Stimulated activated CD4-positive, alpha-beta T cell treated with anti-CD3 and anti-CD28 coated beads, TNF-alpha, amount 100 ng/mL, for 1 hour (primary cell): Measurements from ENCODE around the gene SEC61G.

Source experiments
- DNase-seq, 3 donors: peaks; one replicate each; pipeline ENCODE4 v3.0.0-alpha.2; 2020; ENCODE audit warnings: low read depth in 3 of 3, low spot score in 1 of 3

The SEC61G gene

DNA sequence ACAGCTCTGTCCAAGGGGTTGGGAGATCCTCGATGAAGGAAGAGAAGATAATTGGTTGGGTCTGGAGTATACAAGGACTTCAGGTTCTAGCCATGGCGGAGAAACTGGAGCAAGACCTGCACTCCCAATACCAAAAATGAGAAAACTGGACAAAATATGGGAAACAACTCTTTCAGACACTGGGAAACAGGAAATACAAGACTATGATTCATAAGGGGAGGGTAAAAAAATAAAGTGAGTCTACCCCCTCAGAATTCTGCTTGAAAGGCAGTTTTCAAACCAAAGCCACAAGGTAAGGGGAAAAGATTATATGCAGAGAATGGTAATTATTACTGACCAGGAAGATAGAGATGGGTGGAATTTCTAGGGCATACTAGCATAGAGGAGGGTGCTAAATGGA lies 10.2 kb upstream of the SEC61G start:
- DNase-seq, result no peak

DNA sequence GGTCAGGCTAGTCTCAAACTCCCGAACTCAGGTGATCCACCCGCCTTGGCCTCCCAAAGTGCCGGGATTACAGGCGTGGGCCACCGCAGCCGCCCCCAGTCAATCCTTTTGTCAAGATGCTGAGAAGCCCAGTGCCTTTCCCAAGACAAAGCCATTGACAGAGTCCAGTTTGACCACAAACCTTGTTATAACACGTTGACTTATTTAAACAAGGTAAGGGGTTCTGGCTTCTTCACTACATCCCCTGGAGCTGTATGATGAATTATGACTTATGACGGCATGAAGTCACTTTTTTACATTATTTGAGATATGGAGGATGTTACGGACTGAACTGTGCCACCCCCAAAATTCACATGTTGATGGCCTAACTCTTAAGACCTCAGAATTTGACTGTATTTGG lies 5.8 kb upstream of the SEC61G start:
- no peak for DNase-seq

DNA sequence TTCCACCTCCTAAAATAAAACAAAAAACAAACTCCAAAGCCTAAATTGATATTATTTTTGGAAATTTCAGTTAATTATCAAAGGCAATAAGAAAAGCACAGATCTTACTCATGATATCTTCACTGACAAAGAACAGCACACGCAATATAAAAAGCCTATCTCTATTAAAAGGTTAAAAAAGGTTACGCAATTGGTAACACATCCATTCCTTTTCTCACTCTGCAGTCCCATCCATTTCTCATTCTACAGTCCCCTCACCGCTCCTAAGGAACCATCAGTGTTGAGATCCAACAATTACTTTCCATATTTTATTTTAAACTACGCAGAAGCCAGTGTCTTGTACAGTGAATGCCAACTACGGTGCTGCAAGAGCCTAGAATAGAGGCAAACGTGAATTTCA lies 1.3 kb downstream of the SEC61G start:
- DNase-seq, result no peak

DNA sequence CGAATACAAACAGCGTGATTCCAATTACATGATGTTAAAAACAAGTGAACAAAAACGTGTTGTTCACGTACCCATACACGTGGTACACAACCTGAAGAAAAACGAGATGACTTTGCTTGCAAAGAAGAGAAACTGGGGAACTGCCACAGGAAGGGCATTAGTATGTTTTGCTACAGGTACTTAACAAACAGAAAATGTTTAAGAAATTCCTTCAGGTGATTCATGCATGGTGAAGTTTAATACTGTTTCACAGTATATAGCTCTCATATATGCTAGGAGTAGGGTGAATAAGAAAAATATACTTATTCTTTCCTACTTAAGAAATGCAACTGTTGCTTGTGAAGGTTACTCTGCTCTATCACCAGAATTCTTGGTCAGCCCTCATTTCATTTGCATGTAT lies 9.8 kb downstream of the SEC61G start:
- DNase-seq, result no peak

DNA sequence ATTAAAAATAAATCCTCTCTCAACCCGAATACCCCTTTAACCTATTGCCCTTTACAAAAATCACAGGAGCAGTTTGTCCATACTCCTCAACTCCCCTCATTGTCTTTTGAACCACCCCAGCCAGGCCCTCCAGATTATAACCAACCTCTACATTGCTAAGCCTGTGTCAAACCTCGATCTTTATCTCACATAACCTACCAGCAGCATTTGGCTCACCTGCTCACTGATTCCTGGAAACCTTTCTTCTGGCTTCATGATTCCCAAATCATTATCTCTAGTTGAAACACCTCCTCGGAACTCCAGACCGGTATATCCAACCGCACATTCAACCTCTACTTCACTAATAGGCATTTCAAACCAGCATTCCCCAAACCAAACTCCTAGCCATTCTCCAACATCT lies 11.8 kb downstream of the SEC61G start:
- DNase-seq, result no peak

DNA sequence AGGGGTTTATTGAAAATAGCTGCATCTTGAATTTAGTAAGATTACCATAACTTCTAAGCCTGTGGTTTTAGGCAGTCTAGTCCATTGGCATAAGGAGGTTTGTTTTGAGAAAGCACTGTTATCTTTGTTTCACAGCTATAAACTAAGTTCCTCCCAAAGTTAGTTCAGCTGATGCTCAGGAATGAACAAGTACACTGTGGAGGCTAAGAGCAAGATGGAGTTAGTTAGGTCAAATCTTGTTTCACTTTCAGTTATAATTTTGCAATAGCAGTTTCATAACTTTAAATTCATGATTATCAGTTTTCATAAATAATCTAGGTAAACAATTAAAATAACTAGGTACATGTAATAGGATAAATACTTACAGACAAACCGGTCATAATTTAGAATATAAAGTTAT lies 15.4 kb downstream of the SEC61G start:
- DNase-seq, result no peak

DNA sequence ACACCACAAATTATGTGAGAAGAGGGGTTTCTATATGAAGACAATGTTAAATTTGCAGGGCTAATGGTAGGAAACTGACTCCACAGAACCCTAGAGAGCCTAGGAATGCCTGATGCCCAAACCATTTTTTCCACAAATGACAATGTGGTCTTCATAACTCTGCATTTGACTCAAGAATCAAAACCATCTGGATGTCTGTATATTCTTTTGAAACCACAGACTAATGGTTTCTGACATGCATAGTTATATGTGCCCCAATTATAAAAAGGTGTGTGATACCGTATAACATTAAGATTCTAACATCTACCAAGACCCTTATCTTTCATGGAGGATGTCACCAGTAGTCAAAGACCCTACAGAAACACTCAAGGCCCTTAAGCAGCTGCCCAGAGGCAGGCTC lies 20.3 kb downstream of the SEC61G start:
- no peak for DNase-seq

DNA sequence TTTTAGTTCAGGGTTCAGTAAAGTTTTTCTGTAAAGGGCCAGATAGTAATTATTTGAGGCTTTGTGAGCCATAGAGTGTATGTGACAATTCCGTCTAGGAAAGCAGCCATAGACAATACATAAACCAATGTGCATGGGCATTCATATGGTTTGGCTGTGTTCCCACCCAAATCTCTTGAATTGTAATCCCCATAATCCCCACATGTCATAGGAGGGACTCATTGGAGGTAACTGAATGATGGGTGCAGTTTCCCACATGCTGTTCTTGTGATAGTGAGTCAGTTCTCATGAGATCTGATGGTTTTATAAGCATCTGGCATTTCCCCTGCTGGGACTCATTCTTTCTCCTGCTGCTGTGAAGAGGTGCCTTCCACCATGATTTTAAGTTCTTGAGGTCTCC lies 29.9 kb downstream of the SEC61G start:
- no peak for DNase-seq

DNA sequence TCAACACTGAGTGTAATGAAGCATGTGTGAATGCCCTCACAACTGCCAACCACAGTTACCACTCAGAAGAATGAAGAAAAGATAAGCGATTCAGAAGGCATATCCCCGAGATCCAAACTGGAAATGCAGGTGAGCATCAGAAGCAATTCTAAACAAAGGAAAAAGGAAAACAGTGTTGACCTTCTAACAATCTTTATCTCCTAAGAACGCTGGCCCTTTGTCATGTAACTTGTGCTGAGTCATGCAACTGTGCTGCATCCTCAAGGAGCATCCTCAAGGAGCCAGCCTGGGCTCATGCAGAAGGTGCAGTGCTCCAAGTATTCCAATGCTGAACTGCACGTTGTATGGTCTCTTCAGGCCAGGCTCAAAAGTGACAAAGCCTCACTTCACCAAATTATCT lies 30.6 kb downstream of the SEC61G start:
- DNase-seq, result no peak

DNA sequence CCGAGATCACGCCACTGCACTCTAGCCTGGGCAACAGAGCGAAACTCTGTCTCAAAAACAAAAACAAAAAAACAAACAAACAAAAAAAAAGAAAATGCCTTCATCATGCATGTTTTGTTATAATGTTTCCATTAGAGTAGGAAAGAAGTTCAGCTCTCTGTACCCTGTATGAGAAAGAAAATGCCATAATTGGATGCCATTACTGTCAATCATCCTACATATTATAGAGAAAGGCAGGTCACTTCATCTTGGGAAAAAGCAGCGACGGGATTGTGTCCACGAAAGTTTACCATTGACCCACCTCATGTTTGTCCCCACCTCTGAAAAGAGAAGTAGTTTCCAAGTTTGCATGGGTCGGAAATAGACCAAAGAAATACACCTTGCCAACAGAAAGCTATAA lies 33.8 kb downstream of the SEC61G start:
- DNase-seq, result no peak

DNA sequence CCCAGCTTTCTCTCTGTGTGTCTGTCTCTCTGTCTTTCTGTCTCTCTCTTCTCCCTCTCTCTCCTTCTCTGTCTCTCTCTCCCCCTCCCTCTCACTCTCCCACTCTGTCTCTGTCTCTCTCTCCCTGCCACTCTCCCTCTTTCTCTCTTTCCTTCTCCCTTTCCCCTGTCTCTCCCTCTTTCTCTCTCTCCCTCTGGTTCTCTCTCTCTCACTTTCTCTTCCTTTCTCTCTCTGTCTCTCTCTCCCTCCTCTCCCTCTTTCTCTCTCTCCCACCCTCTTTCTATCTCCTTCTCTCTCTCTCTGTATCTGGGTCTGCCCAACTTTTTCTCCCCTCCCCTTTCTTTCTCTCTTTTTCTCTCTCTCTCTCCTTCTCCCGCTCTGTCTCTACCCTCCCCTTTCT lies 36.5 kb downstream of the SEC61G start:
- no peak for DNase-seq

DNA sequence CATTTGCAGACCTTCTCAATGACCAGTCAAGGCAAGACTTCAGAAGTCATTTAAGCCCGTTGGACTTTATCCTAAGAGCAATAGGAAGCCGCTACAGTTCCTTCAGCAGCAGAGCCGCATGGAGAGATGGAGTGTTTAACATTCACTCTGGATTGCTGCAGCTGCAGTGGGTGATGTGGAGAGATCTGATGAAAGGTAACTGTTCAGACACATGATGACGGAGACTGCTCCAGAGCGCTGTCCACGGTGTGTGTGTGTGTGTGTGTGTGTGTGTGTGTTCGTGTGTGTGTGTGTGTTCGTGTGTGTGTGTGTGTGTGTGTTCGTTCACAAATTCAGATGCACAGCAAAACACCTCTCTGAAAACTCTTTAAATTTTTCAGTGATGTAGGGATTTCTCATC lies 37.0 kb downstream of the SEC61G start:
- DNase-seq, result no peak

DNA sequence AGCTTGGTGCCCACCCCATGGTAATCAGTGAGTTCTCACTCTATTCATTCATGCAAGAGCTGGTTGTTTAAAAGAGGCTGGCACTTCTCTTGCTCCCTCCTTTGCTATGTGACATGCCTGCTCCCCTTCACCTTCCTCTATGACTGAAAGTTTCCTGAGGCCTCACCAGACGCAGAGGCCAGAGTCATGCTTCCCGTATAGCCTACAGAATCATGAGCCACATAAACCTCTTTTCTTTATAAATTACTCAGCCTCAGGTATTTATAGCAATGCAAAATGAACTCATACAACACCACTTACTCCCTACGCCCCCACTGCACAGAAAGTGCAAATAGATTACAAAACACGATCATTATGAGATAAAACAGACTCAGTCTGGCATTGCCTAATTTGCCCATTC lies 39.0 kb downstream of the SEC61G start:
- no peak for DNase-seq

DNA sequence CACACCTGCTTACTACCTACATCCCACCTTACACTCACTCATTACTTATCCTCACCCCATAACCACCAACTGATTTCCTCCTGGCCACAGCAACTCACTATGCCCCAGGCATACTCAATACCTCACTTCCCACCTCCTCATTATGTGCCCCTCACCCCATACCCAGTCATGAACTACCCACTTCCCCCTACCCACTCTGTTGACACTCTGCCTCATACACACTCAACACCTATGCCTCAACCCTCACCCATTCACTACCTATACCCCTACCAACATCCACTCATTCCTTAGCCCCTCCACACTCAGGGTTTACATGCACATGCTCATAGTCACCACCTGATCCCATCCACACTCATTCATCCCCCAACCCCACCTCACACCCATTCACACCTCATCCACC lies 39.6 kb downstream of the SEC61G start:
- DNase-seq, result no peak

DNA sequence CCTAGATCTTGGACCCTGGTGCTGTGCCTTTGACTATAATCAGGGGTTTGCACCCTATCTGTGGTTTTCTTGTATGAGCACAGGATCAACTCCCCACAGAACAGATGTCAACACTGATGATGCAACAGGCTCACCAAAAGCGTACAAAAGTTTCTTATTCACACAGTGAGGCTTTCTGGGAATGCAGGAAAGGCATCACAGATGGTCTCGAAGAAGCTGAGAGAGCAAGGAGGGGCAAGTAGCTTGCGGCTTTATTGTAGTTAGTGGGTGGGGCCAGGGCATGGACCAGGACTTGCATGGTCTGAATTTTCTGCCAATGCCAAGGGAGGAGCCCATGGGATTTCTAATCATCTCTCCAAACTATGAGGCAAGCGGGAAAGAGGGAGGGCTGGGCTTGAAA lies 46.2 kb downstream of the SEC61G start:
- DNase-seq, result no peak

DNA sequence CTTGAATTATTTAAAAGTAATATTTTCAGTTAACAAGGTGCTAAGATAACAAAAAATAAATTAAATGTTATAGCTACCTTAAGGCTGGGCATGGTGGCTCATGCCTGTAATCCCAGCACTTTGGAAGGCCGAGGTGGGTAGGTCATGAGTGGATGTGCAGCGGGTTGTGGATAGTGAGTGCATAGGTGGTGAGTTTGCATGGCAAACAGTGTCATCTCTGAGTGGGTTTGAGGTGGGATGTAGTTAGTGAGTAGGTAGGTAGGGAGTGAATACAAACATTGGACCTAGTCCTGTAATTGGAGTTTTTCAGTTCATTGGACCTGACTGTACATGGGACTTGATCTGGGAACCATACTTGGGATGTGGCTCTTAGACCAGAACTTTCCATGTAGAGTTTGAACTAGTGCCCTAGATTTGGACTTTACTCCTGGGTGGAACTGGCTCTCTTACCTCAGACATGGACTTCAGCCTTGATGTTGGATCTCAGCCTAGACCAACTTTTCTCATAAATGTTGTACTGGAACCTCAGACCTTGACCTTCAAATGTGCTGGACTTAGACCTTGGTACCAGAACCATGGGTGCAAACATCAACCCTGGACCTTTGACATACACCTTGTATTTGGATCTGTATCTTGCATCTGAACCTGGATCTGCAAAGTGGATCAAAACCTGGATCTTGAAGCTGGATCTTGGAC lies 47.0 kb downstream of the SEC61G start:
- no peak for DNase-seq

DNA sequence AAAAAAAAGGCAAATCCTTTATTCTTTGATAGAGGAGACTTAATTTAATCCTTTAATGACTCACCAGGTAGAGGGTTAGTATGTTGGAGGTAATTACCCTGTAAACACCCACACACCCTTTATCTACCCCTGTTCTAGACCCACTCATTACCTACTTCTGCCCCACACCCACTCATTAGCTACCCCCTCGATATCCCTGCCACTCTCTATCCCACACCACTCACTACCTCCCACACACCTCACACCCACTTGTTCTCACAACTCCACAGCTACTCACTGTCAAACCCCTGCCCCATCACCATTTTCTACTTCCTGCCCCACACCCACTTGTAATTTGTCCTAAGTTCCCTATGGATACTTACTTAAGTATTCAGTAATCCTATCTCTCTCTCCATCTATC lies 49.7 kb downstream of the SEC61G start:
- DNase-seq, result no peak

DNA sequence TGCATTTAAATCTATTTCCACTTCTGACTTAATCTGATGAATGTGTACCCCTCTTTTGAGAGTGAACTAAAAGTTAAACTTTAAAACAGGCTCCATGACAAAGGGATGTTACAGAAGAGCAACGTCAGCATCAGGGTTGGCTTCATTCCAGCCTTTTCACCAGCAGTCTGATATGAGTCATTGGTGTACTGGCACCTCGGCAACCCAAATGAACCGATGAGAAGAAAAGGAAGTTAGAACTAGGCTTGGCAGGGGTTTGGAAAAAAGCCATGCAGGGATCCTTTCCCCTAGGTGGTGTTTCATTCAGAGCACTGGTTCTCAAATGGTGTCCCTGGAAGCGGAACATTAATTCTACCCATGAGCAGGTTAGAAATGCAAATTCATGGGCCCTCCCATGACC lies 53.6 kb downstream of the SEC61G start:
- DNase-seq, result no peak

DNA sequence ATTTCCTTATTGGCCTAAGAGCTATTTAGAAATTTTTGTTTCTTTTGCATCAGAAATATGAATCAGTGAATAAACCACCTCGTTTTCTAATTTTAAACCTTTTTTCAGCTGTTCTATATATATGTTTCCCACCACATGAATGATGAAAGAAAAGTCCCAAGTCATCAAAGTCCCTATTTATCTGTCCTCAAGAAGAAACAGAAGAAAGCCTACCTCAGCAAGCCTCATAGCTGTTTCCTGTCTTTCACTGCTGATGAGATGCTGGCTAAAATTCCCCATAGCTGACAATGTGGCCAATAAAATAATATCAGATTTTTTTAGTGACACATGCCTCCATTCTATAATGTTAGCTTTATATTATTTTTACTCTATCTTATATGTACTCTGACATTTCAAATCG lies 54.2 kb downstream of the SEC61G start:
- DNase-seq, result no peak
